DMS153 (cell line): Measurements from ENCODE around the gene CDK5RAP2.
"Not testable (repeated sequence)": the region's sequence is repeated elsewhere in the genome, so short reads cannot be mapped to it uniquely, and the experiment has no call there.

ENCODE experiments used
- DNase-seq: peaks from one replicate; lab custom pipeline; 2025; lab: John Stamatoyannopoulos, UW

CDK5RAP2 gene

GRCh38 chr9:120544441-120544840 is 35.5 kb downstream of the CDK5RAP2 start:
- no peak for DNase-seq

DNA sequence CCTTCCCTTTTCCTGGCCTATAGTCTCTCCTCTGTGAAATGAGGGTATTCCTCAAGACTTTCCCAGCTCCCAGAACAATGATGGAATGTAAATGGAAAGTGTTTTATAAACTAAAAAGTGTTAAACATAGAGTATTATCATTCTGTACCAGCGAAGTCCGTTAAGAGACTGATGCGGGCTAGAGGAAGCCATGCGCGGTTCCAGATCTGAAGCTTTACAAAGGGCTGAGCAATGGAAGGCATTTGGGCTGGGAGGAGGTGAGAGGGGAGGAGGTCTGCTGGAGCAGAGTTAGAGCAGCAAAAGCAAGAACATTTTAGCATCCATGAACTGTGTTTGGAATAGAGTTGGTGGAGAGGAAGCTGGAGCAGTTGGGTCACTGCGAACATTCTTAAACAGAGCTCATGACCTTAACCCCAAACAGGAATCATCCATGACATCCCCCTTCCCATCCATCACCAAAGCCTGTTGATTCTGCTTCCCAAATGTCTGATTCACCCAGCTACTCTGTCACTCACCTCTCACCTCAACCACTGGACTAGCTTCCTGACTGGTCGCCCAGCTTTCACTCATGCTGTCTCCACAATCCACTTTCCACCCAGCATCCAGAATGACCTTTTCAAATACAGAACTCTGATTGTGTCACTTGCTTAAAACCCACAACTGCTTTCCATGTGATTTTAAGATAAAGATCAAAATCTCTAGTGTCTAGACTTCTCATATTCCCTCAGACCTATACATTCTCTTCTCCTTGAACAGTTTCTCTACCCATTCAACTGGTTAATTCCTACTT is 37.1 kb downstream of the CDK5RAP2 start:
- no peak for DNase-seq

GRCh38 chr9:120541921-120542320 is 38.0 kb downstream of the CDK5RAP2 start:
- no peak for DNase-seq

DNA sequence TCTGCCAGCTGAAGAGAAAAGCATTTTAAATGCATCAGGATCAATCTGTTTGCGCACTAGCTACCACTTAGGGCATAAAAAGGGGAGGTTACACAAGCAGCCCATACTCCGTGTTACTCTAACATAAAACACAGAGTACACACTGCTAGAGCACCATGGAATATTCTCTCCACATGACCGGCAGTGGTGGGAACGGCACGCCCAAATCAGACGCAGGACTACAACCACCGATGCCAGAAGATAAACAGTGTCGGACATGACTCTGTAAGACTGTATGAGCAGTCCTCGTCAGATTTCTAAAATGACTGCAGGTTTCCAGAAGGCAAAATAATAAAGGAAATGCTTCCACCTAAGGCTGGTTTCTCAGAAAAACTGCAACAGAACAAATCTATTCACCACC is 40.0 kb downstream of the CDK5RAP2 start:
- no peak for DNase-seq

- no peak for DNase-seq
Observed at GRCh38 chr9:120538339-120538738, 41.6 kb downstream of the CDK5RAP2 start.

- DNase-seq, result no peak
Observed at GRCh38 chr9:120536949-120537640, 42.9 kb downstream of the CDK5RAP2 start.

GRCh38 chr9:120536094-120536493 is 43.9 kb downstream of the CDK5RAP2 start:
- DNase-seq, result no peak

DNA sequence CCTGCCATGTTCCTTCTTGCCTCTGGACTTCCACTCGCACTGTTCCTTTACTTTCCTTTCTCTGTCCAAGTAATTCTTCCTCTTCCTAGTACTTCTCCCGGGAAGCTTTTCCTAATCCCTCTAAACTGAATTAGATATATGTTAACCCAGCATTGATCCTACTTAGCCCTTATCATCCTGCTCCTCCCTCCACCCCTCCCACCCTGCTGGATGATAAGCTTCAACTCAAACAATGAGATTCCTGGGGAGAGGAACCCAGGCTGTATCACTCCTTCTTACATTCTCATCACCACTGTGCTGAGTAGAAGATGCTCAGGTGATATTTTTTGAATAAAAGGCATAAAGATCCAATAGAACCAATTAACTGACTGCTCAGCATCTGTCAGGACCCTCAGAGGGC is 45.7 kb downstream of the CDK5RAP2 start:
- no peak for DNase-seq

DNA sequence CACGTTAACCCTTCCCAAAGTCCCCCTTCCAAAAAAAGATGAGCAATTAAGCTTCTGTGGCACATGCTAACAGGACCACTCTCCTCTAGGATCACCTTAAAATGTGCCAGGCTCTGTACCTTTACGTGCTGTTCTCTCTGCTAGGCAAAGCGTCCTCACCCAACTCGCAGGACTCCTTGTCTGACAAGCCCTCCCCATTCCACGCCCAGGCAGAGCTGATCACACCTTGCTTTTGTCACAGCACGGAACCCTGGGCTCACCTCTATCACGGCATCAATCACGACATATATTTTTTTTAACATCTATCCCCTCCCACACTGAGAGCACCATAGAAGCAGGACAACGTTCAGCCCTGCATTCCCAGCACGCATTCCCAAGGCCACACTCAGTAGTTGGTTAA is 47.1 kb downstream of the CDK5RAP2 start:
- DNase-seq, result no peak

DNA sequence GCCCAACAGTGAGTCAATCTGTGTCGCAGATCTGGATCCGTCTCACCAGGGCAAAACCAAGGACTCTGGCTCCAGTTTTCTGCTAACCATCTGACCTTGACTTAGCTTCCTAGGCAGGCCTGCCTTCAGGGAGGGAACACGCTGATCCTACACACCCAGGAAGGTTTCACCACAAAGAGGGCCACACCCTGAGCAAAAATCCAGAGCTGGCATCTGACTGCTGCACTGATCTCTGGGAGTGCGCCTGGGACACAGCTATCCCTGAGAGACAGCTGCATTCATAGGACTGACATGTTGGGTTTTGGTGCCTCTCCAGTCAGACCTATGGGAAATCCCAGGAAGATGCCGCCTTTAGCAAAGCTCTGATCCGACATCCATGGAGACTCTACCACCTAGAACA is 47.5 kb downstream of the CDK5RAP2 start:
- DNase-seq, result no peak

DNA sequence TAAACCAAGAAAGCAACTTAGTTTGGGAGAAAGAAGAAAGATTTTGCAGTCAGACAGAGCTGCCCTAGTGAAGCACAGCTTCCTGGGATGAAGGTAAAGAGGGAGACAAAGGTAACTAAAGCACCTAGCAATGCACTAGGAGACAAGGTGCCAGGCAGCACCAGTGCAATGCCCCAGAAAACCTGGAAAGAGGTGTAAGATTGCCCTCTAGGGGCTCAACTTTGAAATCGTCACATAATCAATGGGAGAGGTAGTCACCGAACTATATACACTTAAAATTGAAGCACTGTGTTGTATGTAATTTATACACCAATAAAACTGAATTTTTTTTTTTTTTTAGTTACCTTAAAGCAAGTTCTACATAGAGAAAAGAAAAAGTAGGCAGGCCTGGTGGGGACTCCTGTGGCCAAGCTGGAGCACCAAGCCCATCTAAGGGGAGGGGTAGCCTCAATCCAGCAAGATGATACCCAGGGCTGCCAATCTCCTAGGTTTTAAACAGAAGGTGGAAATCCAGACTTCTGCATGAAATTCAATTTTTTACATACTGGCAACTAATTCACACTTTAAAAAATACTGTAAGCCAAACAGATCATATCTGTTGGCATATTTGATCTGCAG is 48.2 kb downstream of the CDK5RAP2 start:
- DNase-seq, result peak; percentile 56

DNA sequence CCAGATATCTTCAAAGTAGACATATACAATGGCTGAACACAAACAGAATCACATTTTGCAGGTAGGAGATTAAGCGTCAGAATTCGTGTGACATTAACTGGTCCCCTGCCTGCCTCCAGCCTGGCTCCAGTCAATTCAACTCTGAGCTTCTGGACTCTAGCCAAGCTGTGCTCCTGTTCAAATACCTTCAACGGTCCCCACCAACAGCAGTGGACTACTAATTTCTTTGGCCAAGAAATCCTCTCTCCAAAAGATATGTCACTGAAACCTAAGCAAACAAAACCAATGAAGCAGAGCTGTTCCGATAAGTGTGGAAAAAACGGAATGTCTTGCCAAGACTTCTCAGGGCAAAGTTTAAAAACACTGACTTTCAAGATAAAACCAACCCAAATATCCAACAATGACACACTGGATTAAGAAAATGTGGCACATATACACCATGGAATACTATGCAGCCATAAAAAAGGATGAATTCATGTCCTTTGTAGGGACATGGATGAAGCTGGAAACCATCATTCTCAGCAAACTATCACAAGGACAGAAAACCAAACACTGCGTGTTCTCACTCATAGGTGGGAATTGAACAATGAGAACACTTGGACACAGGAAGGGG is 49.6 kb downstream of the CDK5RAP2 start:
- not testable (repeated sequence) for DNase-seq

GRCh38 chr9:120528829-120529228 is 51.1 kb downstream of the CDK5RAP2 start:
- no peak for DNase-seq

DNA sequence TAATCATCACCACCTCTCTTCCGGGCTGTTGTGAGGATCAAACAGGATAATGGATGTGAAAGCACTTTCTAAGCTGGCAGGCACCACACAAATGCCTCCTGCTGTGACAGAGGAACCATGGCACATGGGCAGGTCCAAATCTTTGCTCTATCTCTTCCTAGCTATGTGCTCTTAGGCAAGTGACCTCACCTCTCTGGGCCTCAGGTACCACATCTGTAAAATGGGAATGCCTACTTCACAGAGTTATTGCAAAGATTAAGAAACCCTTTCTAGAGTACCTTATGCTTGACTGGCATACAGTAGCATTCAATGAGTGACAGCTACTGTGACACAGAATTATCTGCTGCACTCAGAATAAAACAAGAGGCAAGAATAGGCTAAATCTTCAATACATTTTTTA is 51.6 kb downstream of the CDK5RAP2 start:
- DNase-seq, result no peak

GRCh38 chr9:120526534-120526933 is 53.4 kb downstream of the CDK5RAP2 start:
- DNase-seq, result no peak

DNA sequence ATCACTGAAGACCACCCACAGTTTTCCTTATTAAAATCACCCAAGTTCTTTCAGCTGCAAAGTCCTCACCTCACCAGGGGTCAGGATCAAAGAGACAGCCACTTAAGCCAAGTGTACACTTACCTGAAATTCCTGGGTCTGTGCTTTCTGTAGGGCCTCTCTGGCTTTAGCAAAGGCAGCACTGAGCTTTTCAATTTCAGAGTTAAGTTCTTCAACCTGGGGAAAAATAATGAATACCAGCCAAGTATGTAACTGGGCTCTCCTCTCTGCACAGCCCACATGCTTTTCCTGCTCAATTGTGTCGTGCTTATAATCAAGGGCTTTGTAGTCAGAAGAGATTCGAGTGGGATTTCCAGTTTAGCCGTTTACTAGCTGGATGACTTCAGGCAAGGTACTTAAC is 55.1 kb downstream of the CDK5RAP2 start:
- no peak for DNase-seq

DNA sequence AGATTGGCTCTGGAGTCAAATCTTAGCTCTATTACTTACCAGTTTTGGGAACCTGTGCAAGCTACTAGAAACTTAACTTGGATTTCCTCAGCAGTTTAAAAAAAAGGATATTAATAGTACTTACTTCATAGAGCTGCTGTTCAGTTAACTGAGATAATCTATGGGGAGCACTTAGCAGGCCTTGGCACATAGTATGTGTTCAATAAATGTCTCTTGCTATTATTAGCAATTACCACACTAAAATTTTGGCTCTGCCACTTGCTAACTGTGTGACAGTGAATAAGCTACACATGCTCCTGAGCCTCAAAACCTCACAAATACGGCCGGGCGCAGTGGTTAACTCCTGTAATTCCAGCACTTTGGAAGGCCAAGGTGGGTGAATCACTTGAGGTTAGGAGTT is 55.9 kb downstream of the CDK5RAP2 start:
- DNase-seq, result no peak

- DNase-seq, result no peak
Observed at GRCh38 chr9:120522558-120522957, 57.4 kb downstream of the CDK5RAP2 start.

DNA sequence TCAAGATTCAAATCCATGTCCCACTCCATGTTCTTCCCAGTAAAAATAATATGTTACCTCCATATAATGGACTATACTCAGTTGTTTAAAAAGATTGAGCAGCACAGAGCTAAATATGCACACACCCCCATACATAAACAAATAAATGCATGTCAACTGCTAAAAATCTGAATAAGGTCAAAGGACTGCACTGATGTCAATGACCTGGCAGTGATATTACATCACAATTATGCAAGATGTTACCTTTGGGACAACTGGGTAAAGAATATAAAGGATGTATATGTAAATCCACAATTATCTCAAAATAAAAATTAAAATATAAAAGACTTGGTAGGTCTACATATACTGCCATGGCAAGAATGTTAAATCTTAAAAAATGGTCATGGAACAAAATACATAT is 57.9 kb downstream of the CDK5RAP2 start:
- no peak for DNase-seq

- no peak for DNase-seq
Observed at GRCh38 chr9:120521101-120521500, 58.9 kb downstream of the CDK5RAP2 start.

DNA sequence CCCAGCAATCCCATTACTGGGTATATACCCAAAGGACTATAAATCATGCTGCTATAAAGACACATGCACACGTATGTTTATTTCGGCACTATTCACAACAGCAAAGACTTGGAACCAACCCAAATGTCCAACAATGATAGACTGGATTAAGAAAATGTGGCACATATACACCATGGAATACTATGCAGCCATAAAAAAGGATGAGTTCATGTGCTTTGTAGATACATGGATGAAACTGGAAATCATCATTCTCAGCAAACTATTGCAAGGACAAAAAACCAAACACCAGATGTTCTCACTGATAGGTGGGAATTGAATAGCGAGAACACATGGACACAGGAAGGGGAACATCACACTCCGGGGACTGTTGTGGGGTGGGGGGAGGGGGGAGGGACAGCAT is 64.0 kb downstream of the CDK5RAP2 start:
- DNase-seq, result not testable (repeated sequence)

DNA sequence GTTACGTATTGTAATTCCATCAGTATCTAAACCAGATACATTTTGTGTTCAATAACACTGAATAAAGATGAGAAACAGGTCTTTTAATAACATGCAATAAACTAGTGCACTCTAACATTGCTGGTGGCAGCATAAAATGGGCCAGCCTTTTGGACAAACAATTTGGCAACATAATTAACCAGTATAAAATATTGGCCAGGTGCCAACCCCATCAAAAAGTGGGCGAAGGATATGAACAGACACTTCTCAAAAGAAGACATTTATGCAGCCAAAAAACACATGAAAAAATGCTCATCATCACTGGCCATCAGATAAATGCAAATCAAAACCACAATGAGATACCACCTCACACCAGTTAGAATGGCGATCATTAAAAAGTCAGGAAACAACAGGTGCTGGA is 64.5 kb downstream of the CDK5RAP2 start:
- DNase-seq, result not testable (repeated sequence)

DNA sequence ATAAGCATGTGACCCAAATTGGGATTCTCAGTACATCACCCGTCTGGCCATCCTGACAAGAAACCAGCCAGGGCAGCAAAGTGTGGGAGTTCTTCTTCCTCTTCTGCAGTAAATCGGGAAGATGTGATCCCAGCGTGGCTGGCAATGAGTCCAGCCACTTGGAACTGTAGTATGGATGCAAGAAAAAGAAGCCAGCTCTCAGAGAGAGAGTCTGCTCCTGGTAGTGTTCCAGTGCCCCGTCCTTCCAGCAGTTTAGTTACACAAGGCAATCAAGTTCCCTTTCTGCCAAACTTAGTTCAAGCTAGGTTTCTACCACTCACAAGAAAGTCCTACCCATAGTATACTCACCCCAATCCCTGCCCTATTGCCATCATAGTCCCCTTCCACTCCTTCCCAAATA is 65.6 kb downstream of the CDK5RAP2 start:
- DNase-seq, result no peak
